Measurements from ENCODE around the gene WDR72.

The WDR72 gene

DNA sequence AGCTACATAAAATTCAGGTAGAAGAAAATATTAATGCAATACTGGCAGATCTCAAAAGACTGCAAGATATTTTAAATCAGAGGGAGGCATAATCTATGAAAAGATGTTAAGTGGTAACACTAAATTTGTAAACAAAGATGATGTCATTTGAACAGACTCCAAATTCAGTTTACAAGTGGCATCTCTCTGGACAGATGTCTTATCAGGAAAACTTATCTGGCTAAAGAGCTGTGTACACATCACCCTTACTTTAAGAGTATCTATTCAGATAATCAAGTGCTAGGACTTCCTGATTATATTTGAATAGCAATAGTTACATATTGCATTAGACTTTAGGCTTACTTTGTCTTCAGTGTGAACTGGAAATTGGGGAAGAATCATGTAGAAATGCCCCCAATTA lies 231.5 kb downstream of the WDR72 start:
- DNase-seq: no peak

DNA sequence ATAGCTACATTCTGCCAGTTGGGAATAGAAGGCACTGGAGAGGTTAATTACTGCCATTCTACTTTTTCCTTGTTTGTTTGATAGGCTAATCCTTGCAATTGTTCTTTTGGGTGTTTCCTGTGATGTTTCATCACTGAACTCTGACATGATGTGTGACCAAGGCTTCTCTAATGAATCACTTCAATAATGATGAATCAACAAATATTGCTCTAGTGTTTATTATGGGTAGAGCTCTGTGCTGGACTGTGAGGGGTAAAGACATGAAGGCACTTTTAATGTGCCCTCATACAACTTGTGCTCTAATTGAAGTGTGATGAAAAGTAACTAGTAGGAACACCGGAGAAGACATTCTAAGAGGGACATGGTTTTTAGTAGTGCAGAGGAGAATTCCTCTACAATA lies 233.6 kb downstream of the WDR72 start:
- DNase-seq: no peak

DNA sequence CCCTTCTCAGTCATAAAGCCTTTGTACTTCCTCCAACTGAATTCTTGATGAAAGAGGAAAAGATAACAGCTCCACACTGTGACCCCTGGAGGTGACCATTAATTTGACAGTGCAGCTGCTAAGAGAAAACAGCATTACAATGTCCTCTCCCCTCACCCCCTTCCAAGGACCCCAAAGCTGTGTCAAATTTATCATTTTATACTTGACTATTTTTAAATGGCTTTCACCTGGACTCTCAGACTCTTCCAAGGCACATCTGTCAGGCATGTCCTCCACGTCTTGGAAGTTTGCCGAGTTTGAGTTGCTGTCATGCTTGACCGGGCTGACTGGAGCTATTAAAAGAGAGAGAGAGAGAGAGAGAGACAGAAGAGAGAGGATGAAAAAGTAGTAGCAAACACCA lies 236.5 kb downstream of the WDR72 start:
- DNase-seq: peak; percentile 69

DNA sequence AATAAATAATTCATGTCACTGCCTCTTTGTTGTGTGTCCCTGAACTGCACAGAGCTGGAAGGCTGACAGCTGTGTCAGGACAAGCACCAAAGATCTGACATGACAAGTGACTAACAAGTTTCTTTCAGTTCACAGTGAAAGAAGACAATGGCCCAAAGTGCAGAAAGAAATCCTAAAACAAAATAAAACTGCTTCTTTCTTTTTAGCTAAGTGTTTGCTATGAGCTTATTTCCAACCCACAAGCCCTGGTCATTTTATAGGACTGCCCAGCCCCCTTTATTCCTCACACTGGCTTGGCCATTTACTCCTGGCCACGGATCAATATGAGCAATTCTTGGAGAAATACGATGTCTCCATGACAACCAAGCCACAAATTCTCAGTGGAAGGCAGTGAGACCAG lies 238.5 kb downstream of the WDR72 start:
- peak; percentile 88 for DNase-seq

DNA sequence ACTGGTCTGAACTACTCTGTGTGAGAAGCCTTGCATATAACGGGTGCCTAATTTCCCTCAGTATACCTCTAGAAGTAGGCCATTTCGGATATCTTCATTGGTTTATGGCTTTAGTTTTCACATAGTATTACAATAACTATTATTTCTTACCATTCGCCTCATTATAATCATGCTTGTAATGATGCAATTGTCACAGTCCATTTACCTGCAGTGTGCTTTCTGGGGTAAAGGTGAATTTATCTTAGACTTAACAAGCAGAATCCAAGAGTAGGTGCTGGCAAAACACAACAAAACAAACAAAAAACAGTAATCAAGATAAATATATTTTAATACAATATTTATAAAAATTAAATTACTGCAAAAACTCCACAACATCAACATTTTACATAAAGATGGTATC lies 246.0 kb downstream of the WDR72 start:
- DNase-seq: no peak

DNA sequence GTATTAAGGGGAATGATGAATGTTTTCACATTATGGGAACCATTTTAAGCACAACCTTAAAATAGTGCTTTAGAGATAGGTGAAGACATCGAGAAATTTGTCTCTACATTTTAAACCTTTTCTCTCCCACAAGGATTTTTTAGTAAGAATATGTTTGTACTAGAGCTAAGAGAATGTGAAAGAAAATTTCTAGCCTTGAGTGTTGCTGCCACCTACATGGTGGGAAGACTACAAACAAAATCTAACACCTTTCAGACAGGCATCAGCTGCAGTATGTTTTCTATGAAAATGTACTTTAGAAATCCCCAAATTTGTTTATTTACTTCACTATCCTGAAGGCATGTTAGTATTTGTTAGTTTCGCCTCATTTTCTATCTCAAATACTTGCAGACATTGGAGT lies 247.4 kb downstream of the WDR72 start:
- DNase-seq: no peak

DNA sequence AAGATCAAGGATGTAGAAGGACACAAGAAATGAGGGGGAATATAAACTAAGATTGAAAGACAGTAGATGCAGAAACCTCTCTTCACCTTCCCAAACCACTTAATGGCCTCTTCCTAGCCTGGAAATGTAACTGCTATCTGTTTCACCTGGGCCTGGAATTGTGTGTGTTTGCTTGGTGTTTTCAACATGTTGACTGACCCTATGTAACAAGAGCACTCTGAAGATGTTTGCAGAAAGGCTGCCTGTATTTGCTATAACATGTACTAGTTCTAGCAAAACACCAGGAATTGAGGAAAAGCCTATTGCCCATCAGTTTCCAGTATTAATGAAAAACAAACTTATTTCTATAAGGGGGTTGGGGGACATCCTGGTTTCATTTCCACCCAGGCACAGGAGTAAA lies 248.3 kb downstream of the WDR72 start:
- no peak for DNase-seq

DNA sequence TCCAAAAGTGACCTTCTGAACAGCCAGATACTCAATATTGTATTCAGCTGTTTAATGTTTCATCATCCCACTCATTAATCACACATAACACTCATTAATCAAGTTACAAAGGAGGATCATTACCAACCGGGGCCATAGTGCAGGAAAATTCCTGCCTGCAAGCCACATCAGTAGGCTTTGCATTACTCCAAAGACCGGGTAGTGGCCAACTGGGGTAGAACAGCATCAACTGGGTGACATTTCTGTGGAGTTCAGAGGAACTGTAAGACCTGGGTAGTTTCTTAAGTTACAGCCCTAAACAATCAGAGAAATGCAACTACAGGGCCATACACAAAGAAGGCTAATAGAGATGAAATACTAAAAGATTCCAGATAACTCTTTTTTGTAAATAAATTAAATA lies 253.1 kb downstream of the WDR72 start:
- DNase-seq: no peak

DNA sequence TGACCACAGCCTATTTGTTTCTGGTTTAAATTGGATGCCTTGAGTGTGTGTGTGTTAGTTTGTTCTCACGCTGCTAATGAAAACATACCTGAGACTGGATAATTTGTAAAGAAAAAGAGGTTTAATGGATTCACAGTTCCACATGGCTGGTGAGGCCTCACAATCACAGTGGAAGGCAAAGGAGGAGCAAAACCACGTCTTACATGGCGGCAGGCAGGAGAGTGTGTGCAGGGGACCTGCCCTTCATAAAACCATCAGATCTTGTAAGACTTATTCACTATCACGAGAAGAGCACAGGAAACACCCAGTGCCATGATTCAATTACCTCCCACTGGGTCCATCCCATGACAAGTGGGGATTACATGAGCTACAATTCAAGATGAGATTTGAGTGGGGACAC lies 260.5 kb downstream of the WDR72 start:
- DNase-seq: no peak

DNA sequence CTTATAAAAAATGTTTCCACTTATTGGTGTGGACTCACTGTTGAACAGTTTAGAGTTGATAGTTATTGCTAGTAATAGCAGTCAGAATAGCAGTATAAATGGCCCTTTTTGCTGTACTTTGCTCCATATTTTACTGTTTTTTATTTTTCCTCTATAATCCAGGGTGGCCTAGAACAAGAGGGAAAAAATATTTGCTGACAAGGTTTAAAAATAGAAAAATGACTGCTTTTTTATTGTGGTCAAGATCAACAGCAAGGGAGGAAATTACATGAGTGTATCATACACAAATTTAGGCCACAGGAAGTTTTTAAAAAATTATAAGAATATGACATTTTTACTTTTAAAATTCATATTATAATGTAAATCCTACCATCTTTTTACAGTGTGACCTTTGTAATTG lies 269.1 kb downstream of the WDR72 start:
- DNase-seq: no peak

DNA sequence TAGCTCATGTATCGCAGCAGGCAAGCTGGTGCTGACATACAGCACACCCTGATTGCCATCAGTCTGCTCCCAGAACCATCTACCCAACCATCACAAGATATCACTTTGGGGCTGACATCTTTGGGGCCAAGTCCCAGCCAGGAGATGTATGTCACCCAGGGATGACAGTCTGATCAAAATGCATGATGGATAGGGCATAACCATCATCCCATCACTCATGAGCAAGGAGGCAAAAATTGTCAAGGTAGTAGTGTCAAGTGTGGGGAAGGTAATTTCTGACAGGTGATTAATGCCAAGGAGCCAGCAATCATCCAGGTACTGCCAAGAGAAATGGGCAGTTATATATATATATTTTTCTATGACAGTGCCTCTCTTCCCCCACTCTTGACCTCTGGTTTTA lies 277.4 kb downstream of the WDR72 start:
- DNase-seq: no peak

DNA sequence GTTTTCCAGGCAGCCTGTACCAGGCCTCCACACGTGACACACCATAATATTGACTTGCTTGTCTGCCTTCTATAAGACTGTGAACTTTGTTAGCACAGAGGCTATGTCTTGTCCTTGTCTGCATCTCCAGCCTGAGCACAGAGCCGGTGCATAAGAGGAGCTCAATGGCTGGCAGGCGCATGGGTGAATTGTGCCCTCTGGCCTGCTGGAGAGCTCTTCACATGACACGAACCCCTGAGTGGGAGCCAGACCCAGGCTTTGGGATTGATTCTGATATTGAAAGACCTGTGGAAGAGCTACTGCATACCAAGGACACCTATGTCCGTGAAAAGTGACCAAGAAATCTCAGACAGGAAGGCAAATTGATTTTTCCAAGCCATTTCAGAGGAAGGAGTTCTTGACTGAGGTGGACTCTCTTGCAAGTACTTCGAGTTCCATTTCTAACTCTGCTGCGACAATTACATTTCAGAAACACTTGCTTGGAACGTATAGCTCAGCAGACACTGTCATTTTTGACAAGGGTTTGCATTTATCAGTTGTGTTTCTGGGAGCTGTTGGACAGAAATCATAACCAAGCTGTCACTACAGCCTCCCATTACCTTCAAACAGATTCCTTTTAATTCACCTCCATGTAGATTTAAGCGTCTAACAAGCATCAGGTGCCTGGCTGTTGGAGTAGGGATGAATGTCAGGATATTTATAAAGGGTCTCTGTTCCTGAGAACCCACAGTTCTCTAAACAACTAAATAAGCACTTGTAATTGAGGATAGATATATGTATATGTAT lies 281.3 kb downstream of the WDR72 start:
- no peak for DNase-seq

DNA sequence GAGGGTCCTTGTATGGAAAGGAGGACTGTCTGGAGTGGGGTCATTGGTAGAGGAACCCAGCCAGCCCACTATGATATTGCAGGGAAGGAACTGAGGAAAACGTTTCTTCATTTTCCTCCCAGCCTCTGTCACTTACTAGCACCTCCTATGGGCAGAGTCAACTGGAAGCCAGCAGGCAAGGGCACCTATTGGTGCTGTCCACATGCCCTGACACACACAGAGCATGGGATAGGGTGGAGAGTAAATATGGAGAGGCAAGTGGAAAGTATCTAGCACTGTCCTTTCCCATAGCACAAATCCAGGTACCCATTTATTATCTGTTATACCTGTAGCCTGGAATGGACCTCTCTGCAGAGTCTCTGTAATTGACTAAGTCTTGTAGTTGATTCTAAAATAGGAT lies 285.6 kb downstream of the WDR72 start:
- no peak for DNase-seq

DNA sequence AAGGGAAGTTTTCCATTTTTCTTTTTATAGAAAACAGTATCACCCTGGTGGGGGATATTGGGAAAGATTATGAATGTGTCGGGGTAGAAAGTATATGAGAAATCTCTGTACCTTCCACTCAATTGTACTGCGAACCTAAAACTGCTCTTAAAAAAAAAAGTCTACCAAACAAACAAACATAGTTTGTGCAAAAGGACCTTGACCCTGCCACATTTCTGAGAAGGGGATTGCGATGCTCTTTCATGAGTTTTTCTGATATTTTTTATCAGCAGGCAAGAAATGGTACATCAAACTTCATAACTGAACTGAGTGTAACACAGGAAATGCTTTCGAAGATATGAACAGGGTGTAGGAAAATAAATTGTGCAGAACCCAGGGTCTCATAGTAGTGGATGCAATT lies 286.0 kb downstream of the WDR72 start:
- DNase-seq: no peak

DNA sequence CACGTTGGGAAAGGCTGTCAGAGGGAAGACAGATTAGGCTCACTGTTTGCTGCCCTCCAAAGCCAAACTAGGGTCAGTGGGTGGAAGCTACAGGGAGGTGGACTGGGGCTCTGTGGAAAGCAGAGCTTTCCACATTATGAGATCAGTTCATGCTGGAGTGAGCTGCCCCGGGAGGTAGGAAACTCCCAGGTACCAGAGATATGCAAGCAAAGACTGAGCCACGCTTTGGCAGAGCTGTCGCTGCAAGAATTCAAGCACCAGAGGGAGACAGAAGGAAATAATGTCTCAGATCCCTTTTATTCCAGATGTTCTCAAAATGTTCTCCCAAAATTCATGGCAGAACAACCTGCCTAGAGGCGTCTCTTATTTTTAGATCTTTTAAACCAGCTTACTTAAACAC lies 286.6 kb downstream of the WDR72 start:
- DNase-seq: no peak

DNA sequence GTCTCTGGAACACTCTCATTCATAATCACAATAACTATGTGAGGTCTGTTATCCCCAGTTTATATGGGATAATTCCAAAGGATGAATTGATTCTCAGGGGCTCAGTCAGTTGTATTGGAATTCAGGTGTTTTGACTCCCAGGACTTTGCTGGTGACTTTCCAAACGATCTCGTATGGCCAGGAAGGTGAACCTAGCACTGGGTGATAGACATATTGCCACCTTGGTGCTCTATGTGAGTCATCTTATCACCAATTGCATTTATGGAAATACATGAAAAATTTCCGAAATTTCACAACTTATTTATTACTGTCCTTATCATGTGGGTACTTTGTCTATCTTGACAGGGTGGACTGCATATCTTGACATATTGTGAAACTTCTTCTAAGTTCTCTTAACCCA lies 287.3 kb downstream of the WDR72 start:
- no peak for DNase-seq

DNA sequence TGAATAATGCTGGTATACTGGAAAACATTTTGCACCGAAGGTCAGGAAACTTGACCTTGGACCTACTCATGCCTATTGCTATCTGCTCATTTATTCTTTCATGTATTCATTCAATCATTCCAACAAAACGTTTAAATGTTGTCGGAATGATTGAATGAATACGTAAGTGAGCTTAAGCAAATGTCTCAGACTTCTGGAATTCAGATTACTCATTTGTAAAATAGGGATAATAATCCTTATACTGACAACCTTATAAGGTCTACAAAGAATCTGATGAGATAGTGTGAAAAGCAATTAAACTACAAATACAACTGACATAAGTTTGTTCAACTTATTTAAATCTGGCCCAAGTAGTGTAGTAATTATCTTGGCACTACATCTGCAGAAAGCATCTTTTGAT lies 288.7 kb downstream of the WDR72 start:
- no peak for DNase-seq

DNA sequence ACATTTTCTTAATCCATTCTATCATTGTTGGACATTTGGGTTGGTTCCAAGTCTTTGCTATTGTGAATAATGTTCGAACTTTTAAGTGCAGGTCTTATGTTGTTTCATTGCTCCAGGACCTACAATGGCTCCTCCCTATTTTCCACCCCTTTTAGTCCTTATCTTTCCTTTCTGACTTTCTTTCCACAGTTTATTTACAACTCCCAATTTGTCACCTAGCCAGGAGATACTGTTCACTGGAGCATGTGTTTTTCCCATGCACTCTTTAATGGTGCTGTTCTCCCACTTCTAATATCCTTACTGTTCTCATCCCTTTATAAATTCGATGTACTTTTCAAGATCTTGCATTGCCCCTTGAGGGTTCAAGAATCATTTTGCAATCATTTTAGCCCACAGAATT lies 290.0 kb downstream of the WDR72 start:
- no peak for DNase-seq
